Astrocyte (in vitro differentiated cells and primary cell): Measurements from ENCODE around the gene TSGA10.

Experiments
- EZH2 ChIP-seq: IDR thresholded peaks from 2 replicates; pipeline ENCODE4 v1.6.1; 2012; ENCODE audit warnings: mild to moderate bottlenecking, low read length, inconsistent platforms; ENCODE audit not compliant: insufficient read depth
- TF ChIP-seq, protein P1 (sequence below): IDR thresholded peaks from 2 replicates; pipeline ENCODE4 v1.5.1; 2011; ENCODE audit warnings: low read depth, mild to moderate bottlenecking, inconsistent platforms, low read length, moderate library complexity; ENCODE audit not compliant: insufficient read depth

DNA sequence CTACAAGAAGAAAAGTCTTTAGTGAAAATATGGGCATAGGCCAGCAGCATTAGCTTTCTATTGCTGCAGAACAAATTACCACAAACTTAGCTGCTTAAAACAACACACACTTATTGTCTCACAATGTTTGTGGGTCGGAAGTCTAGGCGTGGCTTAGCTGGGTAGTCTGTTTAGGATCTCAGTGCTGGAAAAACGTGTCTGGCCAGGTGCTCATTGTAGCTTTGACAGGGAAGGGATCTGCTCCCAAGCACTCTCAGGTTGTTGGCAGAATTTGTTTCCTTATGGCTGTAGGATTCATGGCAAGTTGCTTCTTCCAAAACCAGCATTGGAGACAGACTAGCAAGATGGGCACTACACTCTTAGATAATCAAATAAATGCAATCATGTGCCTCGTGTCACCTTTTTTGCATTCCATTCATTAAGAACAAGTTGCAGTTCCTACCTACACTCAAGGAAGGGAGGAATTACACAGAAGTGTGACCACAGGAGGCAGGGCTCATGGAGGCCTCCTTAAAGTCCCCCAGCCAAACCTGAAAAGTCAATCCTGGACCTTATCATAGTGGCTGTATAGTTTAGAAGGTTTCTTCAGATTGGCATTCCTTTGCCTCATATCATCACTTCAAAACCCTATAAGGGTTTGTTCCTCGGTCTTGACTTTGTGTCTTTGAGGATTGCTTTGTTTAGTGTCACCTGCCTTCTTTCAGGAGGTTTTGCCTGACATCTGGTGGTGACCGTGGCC, 43.5 kb upstream of the TSGA10 start:
- TF ChIP-seq, protein P1, sequence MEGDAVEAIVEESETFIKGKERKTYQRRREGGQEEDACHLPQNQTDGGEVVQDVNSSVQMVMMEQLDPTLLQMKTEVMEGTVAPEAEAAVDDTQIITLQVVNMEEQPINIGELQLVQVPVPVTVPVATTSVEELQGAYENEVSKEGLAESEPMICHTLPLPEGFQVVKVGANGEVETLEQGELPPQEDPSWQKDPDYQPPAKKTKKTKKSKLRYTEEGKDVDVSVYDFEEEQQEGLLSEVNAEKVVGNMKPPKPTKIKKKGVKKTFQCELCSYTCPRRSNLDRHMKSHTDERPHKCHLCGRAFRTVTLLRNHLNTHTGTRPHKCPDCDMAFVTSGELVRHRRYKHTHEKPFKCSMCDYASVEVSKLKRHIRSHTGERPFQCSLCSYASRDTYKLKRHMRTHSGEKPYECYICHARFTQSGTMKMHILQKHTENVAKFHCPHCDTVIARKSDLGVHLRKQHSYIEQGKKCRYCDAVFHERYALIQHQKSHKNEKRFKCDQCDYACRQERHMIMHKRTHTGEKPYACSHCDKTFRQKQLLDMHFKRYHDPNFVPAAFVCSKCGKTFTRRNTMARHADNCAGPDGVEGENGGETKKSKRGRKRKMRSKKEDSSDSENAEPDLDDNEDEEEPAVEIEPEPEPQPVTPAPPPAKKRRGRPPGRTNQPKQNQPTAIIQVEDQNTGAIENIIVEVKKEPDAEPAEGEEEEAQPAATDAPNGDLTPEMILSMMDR, result no peak
- no peak for TF ChIP-seq EZH2
